OCI-LY3 (cell line): ENCODE measurements around the gene SLC44A1.
A peak's percentile ranks its signal among the peaks of the same experiment; 100 is the strongest.

Experiments used
- H2AFZ ChIP-seq: fragments of 200-600, 300-600 bp; shearing (Covaris generic); 2 replicates; pipeline ENCODE4 v1.6.0; 2014; ENCODE audit warnings: antibody characterized with exemption, low read depth, low read length
- H3K27ac ChIP-seq: fragments of 200-600, 300-600 bp; sonication (generic); 2 replicates; pipeline ENCODE4 v1.5.1; 2014; ENCODE audit warnings: mild to moderate bottlenecking, low read length, moderate library complexity, mixed read lengths
- H3K27me3 ChIP-seq: fragments of 200-600, 300-600 bp; sonication (generic); 2 replicates; pipeline ENCODE4 v1.6.1; 2014; ENCODE audit warnings: low read depth, low read length, mixed read lengths
- H3K36me3 ChIP-seq: fragments of 200-600, 300-600 bp; sonication (generic); replicated peaks from 2 replicates; pipeline ENCODE3; 2014; ENCODE audit warnings: low read depth, low read length, mixed read lengths
- H3K4me1 ChIP-seq: fragments of 300-600, 200-600 bp; sonication (generic); 2 replicates; pipeline ENCODE4 v1.6.1; 2014; ENCODE audit warnings: low read length, mixed read lengths
- H3K4me2 ChIP-seq: fragments of 200-600, 300-600 bp; sonication (generic); 2 replicates; pipeline ENCODE4 v1.6.1; 2014; ENCODE audit warnings: low read length, mixed read lengths
- H3K4me3 ChIP-seq: fragments of 300-600, 200-600 bp; sonication (generic); 2 replicates; pipeline ENCODE4 v1.5.1; 2014; ENCODE audit warnings: antibody characterized with exemption, mild to moderate bottlenecking, low read length, moderate library complexity
- H3K79me2 ChIP-seq: fragments of 300-600, 200-600 bp; shearing (Covaris generic); 2 replicates; pipeline ENCODE4 v1.6.1; 2014; ENCODE audit warnings: mild to moderate bottlenecking, low read length, mixed read lengths
- H3K9ac ChIP-seq: fragments of 300-600, 200-600 bp; shearing (Covaris generic); 2 replicates; pipeline ENCODE4 v1.6.0; 2014; ENCODE audit warnings: mild to moderate bottlenecking, low read length, moderate library complexity
- H3K9me3 ChIP-seq: fragments of 200-600, 300-600 bp; shearing (Covaris generic); 2 replicates; pipeline ENCODE4 v1.6.1; 2014; ENCODE audit warnings: low read length, mixed read lengths; ENCODE audit not compliant: insufficient read depth
- H4K20me1 ChIP-seq: fragments of 200-600, 300-600 bp; sonication (generic); 2 replicates; pipeline ENCODE4 v1.6.1; 2016; ENCODE audit warnings: low read length, mixed read lengths; ENCODE audit not compliant: insufficient read depth
- CTCF ChIP-seq: fragments of 200-600, 300-600 bp; sonication (generic); IDR thresholded peaks from 2 replicates; pipeline ENCODE4 v1.5.1; 2014; ENCODE audit warnings: antibody characterized with exemption, low read length, low read depth
- EZH2phosphoT487 ChIP-seq: fragments of 200-600 bp; shearing (Covaris generic); IDR thresholded peaks from 2 replicates; pipeline ENCODE4 v1.6.1; 2018; ENCODE audit warnings: antibody characterized with exemption, mixed run types, low read depth

The SLC44A1 gene

DNA sequence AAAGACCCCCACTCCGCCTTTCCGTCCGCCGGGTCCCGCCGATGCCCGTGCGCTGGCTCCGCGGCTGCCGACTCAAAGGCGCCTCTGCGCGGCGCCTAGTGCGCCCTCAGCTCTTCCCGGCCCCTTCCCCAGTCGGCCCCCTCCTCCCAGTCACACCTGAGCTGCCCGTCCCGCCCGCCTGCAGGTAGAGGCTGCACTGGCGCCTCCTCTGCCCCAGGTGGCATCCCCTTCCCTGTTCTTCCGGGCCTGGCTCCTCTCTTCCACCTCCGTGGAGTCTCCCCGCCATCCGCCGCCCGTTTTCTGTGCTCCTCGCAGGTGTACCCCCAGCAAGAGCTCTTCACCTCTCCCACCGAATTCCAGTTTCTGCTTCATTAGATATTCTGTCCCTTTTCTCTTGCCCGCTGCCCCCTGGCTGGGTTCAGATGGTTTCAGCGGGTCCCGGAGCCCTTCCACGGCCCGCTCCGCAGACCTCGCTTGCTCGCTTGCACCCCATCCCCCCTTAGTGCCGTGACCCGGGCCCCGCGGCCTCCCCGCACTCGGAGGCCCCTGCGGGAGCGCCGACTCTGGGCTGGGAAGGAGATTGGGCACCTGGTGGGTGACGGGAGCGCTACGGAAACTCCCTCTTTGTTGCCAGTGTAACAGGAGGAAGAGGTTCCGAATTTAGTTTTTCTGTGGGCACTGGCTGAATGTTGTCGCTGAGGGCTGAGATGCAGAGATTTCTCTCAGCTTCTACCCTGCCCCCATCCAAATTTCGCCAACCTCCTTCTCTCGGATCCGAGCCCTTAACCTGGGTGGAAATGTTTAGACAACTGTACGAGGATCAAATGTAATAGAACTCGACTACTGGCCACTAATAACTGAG, 809 bp downstream of the SLC44A1 start:
- Histone ChIP-seq H2AFZ (peak overlapping the region; percentile 52; the same call in 1 of the 2 replicates), H3K9me3 (no peaks in the 10 kb centered on the region), H3K79me2 (peaks cover 55% of the 10 kb centered on the region), H3K4me1 (peaks cover 36% of the 10 kb centered on the region), H3K4me3 (peak overlapping the region; percentile 91), H3K36me3 (no peaks in the 10 kb centered on the region), H3K27ac (peak overlapping the region; percentile 57), H3K27me3 (peaks cover 14% of the 10 kb centered on the region), H3K9ac (peak overlapping the region; percentile 81), H4K20me1 (peaks cover 25% of the 10 kb centered on the region; the same call in 1 of the 2 replicates), H3K4me2 (peak overlapping the region; percentile 92)
- TF ChIP-seq CTCF (peak; percentile 33; the same call in 1 of the 2 replicates), EZH2phosphoT487 (no peak)

- no peaks in the 10 kb centered on the region for H3K9me3 ChIP-seq
- peak overlapping the region; percentile 91 for H3K4me3 ChIP-seq
- no peaks in the 10 kb centered on the region for H3K36me3 ChIP-seq
- H3K9ac ChIP-seq: peak overlapping the region; percentile 81
- TF ChIP-seq CTCF (no peak), EZH2phosphoT487 (no peak)
- H3K27ac ChIP-seq: peak overlapping the region; percentile 57; the same call in 1 of the 2 replicates
- peak overlapping the region; percentile 92 for H3K4me2 ChIP-seq
- H3K27me3 ChIP-seq: peaks cover 12% of the 10 kb centered on the region
- H3K79me2 ChIP-seq: peaks cover 61% of the 10 kb centered on the region
- peaks cover 25% of the 10 kb centered on the region; the same call in 1 of the 2 replicates for H4K20me1 ChIP-seq
- H3K4me1 ChIP-seq: peaks cover 39% of the 10 kb centered on the region
- peak overlapping the region; percentile 52; the same call in 1 of the 2 replicates for H2AFZ ChIP-seq
These were observed 1.4 kb downstream of the SLC44A1 start for GRCh38 chr9:105245891-105246161.

GRCh38 chr9:105246656-105247173, 2.3 kb downstream of the SLC44A1 start:
- Histone ChIP-seq H3K36me3 (no peaks in the 10 kb centered on the region), H3K79me2 (peaks cover 69% of the 10 kb centered on the region), H3K27me3 (peaks cover 3% of the 10 kb centered on the region), H3K27ac (no peak overlapping the region), H3K4me3 (peak overlapping the region; percentile 91), H3K4me1 (peaks cover 48% of the 10 kb centered on the region), H2AFZ (no peak overlapping the region), H3K9me3 (no peaks in the 10 kb centered on the region), H3K4me2 (peak overlapping the region; percentile 92), H4K20me1 (peaks cover 30% of the 10 kb centered on the region; the same call in 1 of the 2 replicates), H3K9ac (peak overlapping the region; percentile 81; the same call in 1 of the 2 replicates)
- no peak for TF ChIP-seq CTCF
- TF ChIP-seq EZH2phosphoT487: no peak

GRCh38 chr9:105248691-105249090, 4.2 kb downstream of the SLC44A1 start:
- Histone ChIP-seq H3K36me3 (no peaks in the 10 kb centered on the region), H3K9me3 (no peaks in the 10 kb centered on the region), H3K27me3 (no peaks in the 10 kb centered on the region), H3K9ac (no peak overlapping the region), H4K20me1 (peaks cover 30% of the 10 kb centered on the region; the same call in 1 of the 2 replicates), H3K79me2 (peaks cover 89% of the 10 kb centered on the region), H3K27ac (no peak overlapping the region), H2AFZ (no peak overlapping the region), H3K4me3 (no peak overlapping the region), H3K4me1 (peaks cover 36% of the 10 kb centered on the region), H3K4me2 (no peak overlapping the region)
- TF ChIP-seq EZH2phosphoT487: no peak
- no peak for TF ChIP-seq CTCF
